C4-2B (cell line): Measurements from ENCODE around the gene HTT.

Experiments used
- H3K27ac ChIP-seq: fragments of 450-650 bp; 2 replicates; pipeline ENCODE4 v1.5.1; 2017
- ZFX ChIP-seq: fragments of 450-650 bp; IDR thresholded peaks from 2 replicates; pipeline ENCODE4 v1.6.1; 2017
- TF ChIP-seq, protein P1 (sequence below): fragments of 450-650 bp; conservative IDR thresholded peaks from 2 replicates; pipeline ENCODE4 v1.5.1; 2017; ENCODE audit warnings: mild to moderate bottlenecking

HTT gene

GRCh38 chr4:3225071-3225850 lies 150.8 kb downstream of the HTT start:
- H3K27ac ChIP-seq = no peak overlapping the region
- TF ChIP-seq, protein P1, sequence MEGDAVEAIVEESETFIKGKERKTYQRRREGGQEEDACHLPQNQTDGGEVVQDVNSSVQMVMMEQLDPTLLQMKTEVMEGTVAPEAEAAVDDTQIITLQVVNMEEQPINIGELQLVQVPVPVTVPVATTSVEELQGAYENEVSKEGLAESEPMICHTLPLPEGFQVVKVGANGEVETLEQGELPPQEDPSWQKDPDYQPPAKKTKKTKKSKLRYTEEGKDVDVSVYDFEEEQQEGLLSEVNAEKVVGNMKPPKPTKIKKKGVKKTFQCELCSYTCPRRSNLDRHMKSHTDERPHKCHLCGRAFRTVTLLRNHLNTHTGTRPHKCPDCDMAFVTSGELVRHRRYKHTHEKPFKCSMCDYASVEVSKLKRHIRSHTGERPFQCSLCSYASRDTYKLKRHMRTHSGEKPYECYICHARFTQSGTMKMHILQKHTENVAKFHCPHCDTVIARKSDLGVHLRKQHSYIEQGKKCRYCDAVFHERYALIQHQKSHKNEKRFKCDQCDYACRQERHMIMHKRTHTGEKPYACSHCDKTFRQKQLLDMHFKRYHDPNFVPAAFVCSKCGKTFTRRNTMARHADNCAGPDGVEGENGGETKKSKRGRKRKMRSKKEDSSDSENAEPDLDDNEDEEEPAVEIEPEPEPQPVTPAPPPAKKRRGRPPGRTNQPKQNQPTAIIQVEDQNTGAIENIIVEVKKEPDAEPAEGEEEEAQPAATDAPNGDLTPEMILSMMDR = no peak

GRCh38 chr4:3225936-3226335 lies 151.5 kb downstream of the HTT start:
- no peak for TF ChIP-seq ZFX
- TF ChIP-seq, protein P1 = no peak
- no peak overlapping the region for H3K27ac ChIP-seq

DNA sequence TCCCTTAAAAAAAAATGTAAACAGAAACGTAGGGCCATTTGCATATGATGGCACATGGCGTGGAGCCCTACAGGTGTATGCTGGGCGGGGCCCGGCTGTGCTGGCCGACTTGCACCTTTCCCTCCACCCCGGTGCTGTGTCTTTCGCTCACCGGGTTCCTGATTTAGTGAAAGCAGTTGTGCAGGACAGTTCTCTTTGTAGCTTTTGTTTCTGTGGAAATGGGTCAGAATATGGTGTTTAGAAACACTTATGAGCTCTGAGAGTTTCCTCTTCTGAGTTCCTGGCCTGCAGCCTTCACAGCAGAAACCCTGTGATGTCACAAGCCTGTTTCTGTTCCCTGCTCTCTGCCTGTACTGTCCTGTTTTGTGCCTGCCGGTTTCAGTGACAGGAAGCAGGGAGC lies 152.0 kb downstream of the HTT start:
- TF ChIP-seq, protein P1 = no peak
- TF ChIP-seq ZFX = no peak
- H3K27ac ChIP-seq = no peak overlapping the region

DNA sequence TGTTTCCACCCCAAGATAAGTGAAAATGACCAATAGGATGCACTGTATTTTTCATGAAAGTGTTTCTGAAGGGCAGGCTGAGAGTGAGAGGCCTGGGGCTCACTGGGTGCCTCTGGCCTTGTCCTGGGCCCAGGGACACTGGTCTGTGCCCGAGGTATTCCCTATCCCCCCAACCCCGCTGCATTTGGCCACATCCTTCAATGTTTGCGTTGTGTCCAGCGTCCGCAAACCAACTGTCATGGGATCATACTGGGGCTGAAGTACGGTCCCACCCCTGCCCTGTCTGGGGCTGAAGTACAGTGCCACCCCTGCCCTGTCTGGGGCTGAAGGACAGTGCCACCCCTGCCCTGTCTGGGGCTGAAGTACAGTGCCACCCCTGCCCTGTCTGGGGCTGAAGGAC lies 152.5 kb downstream of the HTT start:
- H3K27ac ChIP-seq = no peak overlapping the region
- TF ChIP-seq, protein P1 = no peak
- no peak for TF ChIP-seq ZFX

DNA sequence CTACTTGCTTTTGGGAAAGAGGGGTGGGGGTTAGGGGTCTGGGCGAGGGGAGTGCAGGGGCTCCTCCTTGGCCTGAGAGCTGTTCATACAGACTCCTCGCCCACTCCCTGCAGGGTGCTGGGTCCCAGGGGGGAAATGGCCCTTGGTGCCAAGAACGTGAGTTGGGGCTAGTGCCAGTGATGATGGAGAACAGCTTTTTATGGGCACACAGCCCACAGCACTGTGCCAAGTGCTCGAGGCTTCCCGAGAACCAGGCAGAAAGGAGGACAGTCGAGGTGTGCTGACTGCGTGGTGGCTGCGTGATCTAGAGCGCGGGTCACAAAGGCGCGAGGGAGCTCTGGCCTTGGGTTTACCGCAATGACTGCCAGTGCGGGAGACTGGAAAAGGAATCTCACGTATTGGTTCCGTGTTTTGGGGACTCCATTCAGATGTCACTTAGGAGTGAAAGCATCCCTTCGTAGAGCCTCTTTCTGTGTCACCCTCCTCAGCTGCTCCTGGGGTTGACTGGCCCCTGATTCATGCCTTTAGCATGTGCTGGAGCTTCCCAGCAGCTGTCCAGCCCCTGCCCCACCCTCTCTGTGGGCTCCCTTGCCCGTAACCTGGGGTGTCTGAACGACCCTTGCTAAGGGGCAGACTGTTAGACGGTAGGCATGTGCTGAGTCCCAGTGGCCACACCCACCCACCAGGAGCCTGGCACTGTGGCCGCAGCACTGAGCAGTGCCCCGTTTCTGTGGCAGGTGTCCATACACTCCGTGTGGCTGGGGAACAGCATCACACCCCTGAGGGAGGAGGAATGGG lies 153.6 kb downstream of the HTT start:
- H3K27ac ChIP-seq = no peak overlapping the region
- TF ChIP-seq, protein P1 = no peak
- TF ChIP-seq ZFX = no peak

GRCh38 chr4:3228881-3229280 lies 154.4 kb downstream of the HTT start:
- TF ChIP-seq, protein P1 = no peak
- no peak for TF ChIP-seq ZFX
- no peak overlapping the region for H3K27ac ChIP-seq

- TF ChIP-seq ZFX = no peak
- TF ChIP-seq, protein P1 = no peak
- H3K27ac ChIP-seq = no peak overlapping the region
Observed at GRCh38 chr4:3229328-3229727, 154.8 kb downstream of the HTT start.
